AML-193 (cell line): ENCODE results near the gene SLC30A7.

Experiments used
- DNase-seq, 2 experiments: peaks; one replicate each; lab custom pipeline; 2025; lab: John Stamatoyannopoulos, UW

Gene SLC30A7

DNA sequence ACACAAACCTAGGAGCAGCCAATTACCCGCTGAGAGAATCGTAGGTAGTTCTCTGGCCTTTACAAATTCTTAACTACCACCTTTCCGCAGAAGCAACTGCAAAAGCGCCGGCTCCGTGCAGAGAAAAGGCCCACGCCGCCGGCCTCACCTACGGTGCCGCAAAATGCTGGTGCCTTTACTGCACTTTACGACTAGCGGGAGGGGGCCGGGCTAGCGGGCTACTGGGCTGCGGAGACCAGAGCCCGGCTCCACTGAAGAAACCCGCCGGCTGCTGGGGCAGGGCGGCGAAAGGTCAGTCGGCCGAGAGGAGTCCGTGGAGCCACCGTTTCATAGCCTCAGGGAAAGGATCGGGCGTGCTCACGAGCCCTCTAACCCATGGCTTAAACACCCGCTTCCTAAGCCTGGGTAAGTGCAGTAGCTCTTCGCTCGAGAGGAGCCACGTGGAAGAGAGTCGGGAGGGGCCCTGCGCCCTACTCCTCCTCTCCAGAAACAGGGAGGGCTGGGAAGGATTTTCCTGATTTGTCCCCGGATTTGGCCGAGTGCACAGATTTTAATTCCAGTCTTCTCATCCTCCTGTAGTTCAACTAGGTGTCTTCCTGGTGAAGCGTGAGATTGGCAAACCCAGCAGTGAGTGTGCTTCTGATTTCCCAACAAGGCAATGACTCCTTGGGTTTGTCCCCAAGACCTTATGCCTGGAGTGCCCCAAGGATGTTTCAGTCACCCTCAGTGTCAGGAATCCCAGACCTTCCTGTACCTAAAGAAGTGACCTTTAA, 130.0 kb downstream of the SLC30A7 start, which contains the start of gene DPH5:
DPH5 (minus strand) TSS at position 128 of the 773 bp plus-strand sequence. CDS start 341 bp downstream, outside the sequence.
- DNase-seq: peak; percentile 58 to 68

DNA sequence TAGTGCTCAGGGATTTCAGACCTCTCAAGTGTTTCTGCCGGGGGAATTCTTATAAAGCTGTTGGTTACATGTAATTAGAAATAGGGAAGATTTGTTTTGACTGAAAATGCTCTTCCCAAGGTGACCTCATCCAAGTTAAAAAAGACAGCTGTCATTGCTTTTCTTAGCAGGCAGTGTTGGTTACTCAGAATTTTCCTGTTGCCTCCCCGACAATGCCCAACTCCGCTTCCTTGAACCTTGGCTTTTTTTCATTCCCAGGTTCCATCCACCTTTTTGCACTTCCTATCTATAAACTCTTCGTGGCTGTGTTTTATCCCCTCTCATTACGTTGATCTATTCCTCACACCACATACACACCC, 130.5 kb downstream of the SLC30A7 start:
- no peak for DNase-seq

DNA sequence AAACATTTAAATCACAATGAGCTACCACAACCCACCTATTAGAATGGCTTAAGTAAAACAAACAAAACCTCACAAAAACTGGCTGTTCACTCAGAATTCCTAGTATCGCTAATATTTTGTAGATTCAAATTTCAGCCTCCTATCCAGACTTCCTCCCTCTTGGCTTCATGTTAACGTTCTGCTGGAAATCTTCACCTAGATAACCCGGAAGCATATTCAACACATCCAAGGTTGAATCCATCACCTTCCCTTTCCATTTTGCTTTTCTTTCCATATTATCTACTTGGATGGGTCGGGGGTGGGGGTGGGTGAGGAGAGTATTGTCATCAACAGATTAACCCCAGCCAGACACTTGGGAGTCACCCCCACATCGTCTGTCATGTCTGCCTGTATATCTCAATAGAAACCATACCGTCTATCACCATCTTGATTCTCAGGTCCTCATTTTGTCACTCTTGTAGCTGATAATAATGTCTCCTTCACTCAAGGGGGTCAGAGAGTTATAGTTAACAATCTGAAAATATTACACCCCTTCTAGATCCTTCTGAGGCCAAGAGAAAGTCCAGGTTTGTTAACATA, 131.4 kb downstream of the SLC30A7 start:
- DNase-seq: no peak

DNA sequence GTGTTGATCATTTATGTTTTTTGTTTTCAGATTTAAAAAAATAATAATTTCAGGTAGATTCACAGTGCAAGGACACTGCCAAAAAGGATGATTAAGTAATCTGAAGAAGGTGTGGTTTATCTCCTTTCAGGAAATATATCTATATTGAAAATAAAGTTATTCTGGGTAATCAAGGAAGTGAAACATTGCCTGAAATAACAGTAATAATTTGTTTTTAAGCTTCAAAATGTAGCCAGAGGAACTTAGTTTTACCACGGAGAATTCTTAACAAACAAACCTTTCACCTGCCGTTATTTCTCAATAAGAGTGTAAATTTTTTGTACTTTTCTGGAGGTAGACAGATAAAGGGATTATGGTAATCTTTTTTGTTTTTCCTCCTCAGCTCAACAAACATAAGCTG, 132.6 kb downstream of the SLC30A7 start:
- DNase-seq: no peak

DNA sequence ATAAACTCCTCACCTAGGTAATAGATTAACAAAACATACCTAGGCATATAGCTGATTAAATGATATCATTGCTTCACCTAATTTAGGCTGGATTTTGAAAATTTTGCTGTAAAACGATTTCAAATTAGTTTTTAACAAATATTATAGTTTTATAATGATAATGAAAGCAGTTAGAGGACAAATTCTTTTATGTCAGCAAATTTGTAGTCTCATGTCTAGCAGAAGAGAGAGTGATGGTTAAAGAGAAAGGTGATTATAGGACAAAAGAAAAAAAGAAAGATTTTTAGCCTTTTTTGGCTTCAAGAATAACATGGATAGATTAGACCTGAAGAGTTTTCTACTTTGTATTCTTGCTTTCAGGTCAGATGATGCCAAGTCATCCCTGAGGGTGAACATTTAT, 133.3 kb downstream of the SLC30A7 start:
- no peak for DNase-seq

DNA sequence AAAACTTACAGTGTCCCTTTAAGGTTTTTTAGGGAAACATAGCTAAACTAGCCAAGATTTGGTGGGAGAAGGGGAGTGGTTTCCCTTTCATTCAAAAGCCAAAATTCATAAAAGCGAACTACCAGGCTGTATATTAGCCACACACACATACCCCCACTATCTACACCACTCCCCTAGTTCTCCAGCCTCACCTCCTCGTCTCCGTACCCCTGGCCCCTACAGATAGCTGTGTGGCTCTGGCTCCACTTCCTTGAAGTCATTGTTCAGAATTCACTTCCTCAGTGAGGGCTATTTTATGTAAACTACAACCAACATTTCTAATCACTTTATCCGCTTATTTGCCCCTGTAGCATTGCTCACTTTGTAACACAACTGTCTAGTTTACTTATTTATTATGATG, 135.0 kb downstream of the SLC30A7 start:
- no peak for DNase-seq
